GM18502 (cell line): Measurements from ENCODE around the gene CEP164.
"Not testable (repeated sequence)": the region's sequence is repeated elsewhere in the genome, so short reads cannot be mapped to it uniquely, and the experiment has no call there.

Experiments used
- ATAC-seq: cut with Tn5 transposase; IDR thresholded peaks from one replicate; pipeline ENCODE4 v1.9.1; 2021; ENCODE audit warnings: mild to moderate bottlenecking; ENCODE audit not compliant: unreplicated experiment, poor library complexity

CEP164 gene

DNA sequence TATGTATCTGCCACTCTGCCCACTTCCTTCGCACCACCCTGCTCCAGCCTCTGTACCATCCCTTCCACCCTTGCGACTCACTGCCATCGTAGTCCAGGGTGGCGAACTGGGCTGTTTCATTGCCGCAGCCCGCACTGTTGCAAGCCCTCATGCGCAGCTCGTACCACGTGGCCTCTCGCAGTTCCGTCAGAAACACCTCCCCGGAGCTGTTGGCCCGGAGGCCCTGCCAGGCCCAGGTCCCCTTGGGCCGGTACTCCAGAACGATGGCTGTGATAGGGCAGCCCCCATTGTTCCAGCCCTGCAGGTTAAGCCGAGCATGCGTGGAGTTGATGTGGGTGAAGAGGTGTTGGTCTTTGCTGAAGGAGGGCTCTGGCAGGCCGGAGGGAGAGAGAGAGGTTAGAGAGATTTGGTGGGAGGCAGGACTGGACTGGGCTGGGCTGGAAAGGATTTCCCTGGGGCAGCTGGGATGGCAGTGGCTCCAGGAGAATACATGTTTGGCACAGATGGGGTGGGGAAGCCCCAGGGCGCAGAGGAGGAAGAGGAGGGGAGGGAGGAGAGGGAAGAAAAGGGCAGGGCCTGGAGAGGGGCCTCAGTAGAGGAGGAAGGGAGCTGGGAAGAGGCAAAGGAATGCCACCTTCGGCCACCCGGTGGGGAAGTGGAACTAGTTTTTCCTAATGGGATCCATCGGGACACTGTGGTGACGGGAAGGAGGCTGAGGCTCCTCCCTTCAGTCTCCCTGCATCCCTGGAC, 109.6 kb downstream of the CEP164 start:
- ATAC-seq = no peak

DNA sequence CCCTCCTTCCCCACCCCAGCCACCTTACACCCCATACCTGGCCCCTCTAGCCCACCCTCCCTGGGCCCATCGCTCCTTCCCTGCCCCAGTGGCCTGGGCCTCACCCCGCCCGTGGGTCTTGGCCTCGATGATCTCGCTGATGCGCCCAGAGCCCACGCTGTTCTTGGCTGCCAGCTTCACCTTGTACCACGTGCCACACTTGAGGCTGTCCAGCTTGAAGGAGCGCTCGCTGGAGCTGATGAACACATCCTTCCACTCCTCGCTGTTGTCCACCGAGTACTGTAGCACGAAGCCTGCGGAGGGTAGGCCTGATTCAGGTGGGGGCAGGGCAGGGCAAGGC, 110.1 kb downstream of the CEP164 start:
- ATAC-seq = no peak

DNA sequence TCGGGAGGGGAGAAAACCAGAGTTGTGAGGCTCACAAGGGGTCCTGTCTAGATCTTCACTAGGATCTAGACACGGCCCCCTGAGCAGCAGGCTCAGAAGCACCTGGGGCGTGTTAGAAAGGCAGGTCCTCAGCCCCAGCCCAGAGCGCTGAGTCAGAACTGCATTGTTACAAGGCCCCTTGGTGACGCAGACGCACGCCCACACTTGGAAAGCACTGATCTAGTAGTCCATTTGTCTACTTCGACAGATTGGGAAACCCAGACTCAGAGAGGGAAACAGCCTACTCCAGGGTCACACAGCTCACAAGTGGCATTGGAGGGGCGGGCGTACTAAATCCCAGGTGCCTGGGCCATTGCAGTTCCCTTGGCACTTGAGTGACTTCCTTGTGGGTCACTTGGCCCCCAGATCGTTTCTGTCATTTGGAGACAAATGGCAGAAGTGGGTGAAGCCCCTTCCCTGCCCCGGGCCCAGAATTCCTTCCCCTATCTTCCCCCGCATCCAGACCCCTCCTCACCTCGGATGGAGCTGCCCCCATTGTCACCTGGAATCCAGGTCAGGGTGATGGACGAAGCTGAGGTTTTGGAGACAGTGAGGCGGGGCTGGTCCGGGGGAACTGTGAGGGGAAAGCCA, 110.8 kb downstream of the CEP164 start:
- ATAC-seq = no peak

DNA sequence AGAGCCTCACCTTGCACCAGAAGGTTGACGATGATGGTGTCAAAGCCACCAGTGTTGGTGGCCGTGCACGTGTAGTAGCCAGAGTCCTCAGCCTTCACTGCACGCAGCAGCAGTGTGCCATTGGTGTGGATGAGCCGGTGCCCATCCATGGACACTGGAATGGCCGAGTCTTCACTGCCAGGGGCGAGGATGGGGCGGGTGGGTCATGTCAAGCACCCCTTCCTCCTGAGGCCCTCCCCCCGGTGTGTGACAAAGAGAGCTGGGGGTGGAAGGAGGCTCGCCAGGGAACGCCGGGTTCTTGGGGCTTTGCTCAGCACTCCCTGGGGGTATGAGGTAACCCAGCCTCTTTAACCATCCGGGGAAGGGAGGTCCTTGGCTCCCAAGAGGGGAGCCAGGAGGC, 111.6 kb downstream of the CEP164 start:
- no peak for ATAC-seq

DNA sequence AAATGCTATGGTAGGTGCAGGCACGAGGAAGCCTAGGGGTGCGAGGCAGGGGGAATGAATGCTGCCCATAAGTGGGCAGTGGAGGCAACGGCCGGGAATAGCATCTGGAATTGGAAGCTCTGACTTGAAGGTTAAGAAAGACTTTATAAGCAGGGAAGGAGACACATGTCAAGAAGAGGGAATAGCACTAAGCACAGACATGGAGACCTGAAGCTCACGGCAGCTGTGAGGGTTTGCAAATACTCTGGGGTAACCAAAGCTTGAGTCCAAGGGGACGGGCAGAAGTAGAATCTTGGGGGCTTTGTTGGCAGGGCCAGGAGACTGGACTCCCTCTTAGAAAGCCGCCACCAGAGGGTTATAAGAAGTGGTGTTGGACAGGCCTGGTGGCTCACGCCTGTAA, 112.6 kb downstream of the CEP164 start:
- ATAC-seq = no peak

DNA sequence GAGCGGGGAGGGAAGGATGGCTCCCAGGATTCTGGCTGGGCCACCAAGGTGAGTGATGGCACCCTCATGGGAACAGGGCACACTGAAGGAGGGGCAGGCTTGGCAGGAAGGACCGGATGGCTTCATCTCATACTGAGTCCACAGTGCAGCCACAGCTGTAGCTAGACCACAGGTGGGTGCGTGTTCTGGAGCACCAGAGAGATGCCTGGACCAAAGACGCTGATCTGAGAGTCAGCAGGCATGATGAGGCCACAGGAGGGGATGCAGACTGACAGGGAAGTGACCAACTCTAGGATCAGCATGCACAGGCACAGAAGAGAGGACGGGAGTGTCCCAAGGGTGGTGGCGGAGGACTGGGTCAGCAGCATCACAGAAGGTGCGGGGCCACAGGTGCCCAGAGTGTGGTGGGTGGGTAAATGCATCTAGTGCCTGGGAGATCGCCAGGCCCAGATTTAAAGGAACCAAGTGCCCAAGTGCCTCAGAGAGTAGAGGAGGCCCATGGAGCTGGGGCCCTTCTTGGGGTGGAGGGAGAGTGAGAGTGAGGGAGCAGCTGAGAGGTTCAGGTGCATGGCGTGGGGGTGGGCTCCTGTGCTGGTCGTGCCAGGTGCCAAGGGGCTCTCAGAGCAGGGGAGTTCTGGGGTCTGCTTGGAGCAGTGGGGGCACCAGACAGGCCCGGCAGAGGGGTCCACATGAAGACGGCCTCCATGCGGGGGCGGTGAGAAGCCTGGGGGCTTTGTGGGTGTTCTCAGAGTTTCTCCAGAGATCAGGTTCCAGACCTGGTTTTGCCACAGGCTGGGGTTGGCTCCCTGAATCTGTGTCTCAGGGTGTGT, 113.7 kb downstream of the CEP164 start:
- no peak for ATAC-seq

DNA sequence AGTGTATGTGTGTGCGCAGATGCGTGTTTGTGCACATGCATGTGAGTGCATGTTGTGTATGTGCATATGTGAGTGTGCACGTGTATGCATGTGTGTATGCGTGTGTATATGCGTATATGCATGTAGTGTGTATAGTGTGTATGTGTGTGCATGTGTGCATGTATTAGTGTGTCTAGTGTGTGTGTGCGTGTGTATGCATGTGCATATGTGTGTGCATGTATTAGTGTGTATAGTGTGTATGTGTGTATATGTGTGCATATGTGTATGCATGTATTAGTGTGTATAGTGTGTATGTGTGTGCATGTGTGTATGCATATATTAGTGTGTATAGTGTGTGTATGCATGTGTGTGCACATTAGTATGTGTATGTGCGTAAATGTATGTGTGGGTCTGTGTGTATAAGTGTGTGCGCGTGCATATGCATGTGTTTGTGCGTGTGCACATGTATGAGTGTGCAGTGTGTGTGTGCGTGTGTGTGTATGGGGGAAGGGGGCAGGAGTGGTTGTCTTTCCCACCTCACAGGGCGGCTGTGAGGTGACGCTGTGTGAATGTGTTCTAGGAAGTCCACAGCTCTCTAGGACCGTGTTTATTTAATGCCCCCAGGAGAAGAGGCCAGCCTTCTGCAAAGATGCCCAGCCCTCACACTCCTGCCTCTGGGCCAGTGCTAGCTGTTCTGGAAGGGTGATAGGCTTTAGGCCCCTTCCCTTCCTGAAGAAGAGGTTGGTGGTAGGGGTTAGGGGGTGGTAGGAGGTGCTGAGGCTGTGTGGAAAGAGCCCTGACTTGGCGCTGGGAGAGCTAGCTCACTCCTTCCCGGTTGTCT, 114.6 kb downstream of the CEP164 start:
- no peak for ATAC-seq

DNA sequence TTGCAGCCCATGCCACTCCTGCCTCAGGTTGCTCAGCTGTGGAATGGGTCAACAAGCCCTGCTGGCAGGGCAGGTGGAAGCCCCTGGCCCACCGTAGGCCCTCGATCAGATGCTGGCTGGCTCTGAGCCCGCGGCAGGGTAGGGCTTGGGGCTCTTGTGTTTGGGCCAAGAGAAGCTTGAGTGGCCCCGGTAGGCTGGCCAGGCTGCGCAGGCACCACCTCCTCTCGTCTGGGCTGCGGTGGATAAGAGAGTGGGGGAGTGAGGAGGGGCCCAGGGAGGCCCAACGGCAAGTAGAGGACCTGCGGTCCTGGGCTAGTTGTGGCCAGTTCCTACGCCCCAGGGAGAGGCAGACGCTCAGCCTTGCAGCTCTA, 115.2 kb downstream of the CEP164 start:
- no peak for ATAC-seq

DNA sequence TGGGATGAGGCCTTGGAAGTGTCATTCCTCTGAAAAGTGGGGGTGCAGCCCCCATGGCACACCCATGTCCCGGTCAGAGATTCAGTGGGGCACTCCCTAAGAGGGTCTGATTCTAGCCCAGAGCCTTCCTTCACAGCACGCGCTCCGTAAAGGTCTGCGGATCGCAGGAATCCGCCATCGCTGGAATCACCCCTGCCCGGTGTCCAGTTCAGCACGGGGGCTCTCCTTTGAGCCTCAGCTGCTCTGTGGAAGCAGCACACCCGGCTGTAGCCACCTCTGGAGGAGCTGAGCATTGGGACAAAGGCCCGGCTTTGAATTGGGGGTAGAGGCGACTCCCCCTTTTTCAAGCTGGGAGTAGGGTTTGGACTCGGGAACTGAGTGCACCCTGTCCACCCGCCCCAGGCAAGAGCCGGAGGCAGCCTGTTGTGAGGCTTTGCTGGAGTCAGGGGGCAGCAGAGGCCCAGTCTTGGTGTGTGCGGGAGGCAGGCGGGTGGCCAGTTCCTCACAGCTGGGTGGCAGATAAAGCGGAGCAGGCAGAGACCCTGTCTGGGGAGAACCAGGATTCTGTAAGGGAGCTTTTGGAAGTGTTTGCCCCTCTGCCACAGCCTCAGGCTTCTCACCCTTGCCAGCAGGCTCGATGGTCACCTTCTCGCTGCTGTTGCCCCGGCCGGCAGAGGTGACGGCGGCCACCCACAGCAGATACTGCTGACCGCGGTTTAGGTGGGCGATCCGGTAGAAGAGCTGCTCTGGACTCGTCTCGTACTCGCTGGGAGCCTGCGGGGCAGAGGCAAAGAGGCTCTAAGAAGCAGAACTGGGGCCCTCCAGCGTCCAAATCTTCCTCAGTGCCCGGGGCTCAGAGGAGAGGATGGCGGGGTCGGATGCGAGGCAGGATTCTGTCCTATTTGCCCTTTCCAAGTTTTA, 115.9 kb downstream of the CEP164 start:
- ATAC-seq = no peak

DNA sequence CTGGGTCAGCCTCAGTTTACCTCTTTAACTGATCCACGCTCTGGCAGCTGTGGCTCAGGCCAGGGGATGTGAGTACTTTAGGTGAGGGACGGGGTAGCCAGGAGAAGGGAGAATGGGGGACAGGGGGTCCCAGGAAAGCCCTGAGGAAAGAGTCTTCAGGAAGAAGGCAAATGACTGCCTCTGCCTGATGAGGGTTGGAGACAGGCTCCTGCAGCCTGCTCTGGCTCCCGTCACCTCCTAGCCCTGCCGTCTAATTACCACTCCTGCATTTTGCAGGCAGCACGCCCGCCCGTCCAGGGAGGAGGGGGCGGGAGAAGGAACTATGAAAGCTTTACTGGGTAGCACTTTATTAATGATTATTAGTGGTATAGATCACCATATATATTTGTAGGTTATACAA, 116.6 kb downstream of the CEP164 start:
- ATAC-seq = no peak

DNA sequence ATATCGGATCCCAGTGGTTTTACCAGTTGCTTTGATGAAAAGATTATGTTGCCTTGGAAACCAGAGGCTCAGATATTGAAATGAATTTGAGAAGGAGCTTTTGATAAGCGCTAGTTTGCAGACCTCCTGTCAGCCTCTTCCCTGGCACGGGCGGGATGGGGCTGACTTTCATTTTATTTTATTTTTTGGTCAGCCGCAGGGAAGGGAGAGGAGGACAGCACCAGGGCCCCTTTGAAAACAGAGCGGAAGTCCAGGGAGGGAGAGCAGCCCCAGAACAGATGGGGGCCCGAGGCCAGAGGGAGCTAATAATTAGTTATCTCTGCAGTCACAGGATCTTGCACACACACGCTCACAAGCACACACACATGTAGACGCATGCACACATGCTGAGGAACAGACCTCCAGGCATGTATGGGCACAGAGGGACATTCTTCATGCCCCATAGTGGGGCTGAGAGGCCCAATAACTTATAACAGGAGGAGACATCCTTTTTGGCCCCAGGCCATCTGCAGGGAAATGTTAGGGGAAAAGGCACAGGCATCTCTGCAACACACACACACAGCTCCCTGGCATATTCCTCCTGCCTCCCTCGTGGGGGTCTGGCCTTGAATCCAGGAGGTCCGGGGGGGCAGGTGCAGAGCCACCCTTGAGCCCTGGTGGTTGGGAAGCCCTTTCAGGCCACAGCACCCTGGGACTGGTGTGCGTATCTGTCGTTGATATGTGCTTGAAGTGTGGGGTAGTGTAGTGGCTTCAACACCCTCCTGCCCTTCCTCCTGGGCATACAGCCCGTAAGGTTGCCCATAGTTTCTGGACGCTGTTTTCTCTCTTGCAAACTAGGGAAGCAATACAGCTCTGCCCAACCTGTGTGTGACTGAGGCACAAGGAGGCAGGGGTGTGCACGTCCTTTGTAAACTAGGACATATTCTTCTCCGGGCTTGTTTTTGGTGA, 117.3 kb downstream of the CEP164 start:
- no peak for ATAC-seq

DNA sequence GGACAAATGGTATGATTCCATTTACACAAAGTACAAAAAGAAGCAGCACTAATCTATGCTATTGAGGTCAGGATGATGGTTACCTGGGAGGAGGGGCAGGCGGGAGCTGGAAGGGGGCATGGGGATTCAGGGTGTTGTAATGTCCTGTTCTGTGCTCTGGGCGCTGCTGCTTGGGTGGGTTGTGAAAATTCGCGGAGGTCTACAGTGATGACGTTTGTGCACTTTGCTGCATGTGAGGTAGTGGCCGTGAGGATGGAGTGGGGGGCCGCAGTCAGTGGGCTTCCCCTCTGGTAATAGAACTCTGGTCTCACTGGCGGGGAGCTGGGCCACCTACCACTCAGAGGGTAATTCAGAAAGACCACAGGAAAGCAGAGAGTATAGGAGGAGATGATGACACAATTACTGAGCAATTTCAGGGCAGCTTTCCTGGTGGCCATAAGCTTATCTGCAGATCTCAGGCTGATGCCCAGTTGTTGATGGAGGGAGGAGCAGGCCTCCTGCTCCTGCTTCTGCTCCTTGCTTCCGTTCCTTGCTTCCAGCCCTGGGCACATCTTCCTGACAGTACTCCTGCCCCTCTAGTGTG, 121.5 kb downstream of the CEP164 start:
- ATAC-seq = no peak

DNA sequence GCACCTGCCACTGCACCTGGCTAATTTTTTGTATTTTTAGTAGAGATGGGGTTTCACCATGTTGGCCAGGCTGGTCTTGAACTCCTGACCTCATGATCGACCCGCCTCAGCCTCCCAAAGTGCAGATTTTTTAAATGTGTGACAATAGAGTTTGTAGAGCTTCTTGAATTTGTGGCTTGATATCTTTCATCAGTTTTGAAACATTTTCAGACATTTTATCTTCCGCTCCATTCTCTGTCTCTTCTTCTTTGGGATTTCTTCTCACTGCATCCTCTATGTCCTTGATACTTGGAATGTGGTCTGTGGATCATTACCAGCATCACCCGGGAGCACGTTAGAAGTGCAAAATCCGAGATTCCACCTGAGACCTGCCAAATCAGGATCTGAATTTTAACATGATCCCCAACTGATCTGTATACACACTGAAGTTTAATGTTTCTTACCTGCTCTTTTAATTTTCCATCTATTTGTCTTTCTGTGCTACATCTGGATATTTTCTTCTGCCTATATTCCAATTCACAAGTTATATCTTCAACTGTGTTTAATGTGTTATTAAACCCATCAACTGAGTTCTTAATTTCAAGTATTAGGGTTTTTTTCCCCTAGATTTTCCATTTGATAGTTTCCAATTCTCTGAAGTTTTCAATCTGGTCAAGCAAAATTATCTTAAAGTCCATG, 126.4 kb downstream of the CEP164 start:
- no peak for ATAC-seq

DNA sequence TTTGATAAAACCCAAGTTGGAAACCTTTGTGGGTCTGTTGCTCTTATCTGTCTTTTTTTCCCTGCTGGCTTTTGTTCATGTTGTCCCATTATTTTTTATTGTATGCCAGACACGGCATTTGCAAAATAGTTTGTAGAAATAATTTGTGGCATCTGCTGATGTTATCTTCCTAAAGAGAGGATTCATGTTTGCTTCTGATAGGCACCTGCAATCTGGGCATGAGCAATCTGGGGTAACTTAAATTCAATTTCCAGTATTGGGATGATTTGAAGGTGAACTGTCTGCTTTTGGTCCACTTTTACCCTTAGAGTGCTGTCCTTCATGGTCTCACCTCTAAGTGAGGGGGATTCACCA, 126.9 kb downstream of the CEP164 start:
- ATAC-seq = no peak

DNA sequence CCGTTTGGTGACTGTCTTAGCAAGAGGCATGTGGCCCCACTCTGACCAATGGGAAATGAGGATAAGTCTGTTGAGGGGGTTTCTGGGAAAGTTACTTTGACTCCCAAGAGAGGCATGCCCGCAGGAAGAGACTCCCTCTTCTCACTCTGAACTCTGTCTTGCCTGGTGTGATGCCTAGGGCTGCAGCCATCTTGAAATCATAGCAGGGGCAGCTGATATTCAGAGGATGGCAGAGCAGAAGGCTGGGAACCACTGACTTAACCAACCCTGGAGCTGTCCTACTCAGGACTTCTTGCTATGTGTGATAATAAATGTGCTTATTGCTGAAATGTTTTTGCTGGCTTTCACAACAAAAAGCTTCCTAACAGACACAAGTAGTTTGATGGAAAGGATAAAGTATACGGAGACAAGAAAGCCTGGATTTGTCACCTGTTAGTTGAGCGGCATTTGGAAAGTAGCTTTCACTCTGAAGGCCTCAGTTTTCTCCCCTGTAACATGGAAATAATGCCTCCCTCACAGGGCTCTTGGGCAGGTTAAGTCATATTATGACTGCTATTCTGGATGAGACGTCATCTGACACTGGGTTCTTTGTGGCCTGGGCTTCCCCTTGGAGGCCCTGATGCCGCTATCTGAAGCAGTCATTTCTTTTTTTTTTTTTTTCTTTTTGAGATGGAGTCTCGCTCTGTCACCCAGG, 128.5 kb downstream of the CEP164 start:
- peak; percentile 70 for ATAC-seq

DNA sequence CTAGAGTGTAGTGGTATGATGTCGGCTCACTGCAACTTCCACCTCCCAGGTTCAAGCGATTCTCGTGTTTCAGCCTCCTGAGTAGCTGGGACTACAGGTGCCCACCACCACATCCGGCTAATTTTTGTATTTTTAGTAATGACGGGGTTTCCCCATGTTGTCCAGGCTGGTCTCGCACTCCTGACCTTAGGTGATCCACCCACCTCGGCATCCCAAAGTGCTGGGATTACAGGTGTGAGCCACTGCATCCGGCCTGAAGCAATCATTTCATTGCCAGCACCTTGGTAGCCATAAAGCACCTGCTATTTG, 129.0 kb downstream of the CEP164 start:
- ATAC-seq = not testable (repeated sequence)

DNA sequence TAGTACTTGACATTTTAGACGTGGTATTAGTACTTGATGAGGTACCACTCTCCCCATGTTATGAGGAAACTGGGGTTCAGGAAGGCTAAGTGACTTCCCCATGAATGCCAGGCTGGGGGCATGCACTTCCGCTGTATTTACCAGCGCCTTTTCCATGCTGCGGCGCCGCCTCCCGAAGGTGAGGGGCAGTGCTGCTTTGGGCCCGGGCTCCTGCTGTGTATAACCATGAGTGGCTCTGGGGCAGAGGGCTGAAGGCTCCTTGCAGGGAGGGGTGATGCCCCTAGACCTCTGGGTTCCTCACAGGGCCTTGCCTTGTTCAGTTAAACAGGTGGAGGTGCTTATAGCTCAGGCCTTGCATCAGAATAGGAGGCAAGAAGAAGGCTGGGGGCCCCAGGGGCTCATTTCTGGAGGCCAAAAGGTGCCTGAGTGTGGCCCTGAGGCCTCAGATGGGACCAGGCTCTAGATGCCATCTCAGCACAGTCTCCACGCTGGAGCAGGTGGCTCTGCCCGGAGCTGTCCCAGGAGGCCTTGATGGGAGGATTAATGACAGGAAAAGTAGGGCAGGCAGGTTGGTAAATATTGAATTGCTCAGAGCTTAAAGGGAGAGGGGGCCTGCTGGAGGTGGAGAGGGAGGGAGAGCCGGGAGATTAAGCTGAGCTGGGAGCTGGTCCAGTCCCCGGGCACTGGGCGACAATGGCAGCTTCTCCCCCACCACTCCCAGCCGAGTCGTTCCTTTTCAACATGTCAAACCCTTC, 129.6 kb downstream of the CEP164 start:
- no peak for ATAC-seq
